ENCODE measurements around the gene COG2.
A peak's percentile ranks its signal among the peaks of the same experiment; 100 is the strongest.
"Not testable (repeated sequence)": the region's sequence is repeated elsewhere in the genome, so short reads cannot be mapped to it uniquely, and the experiment has no call there.

Gene COG2

GRCh38 chr1:230715510-230715909, 73.2 kb downstream of the COG2 start:
- DNase-seq (ENCODE audit: low read depth) = no peak

- not testable (repeated sequence) for DNase-seq (ENCODE audit: low read depth)
These were observed 74.2 kb downstream of the COG2 start for GRCh38 chr1:230716453-230716852.

GRCh38 chr1:230717251-230717650, 75.0 kb downstream of the COG2 start:
- peak; percentile 6 for DNase-seq (ENCODE audit: low read depth)

GRCh38 chr1:230721849-230722522, 79.7 kb downstream of the COG2 start:
- DNase-seq (ENCODE audit: low read depth) = not testable (repeated sequence)

- no peak for DNase-seq (ENCODE audit: low read depth)
These were observed 83.2 kb downstream of the COG2 start for GRCh38 chr1:230725256-230726012.

GRCh38 chr1:230728710-230729392, 86.6 kb downstream of the COG2 start:
- DNase-seq (ENCODE audit: low read depth) = no peak

- DNase-seq (ENCODE audit: low read depth) = no peak
These were observed 88.7 kb downstream of the COG2 start for GRCh38 chr1:230730977-230731376.

- no peak for DNase-seq (ENCODE audit: low read depth)
These were observed 93.2 kb downstream of the COG2 start for GRCh38 chr1:230735447-230735846.

GRCh38 chr1:230737622-230738262, 95.5 kb downstream of the COG2 start:
- no peak for DNase-seq (ENCODE audit: low read depth)

- no peak for DNase-seq (ENCODE audit: low read depth)
These were observed 97.4 kb downstream of the COG2 start for GRCh38 chr1:230739564-230740290.

All from amniotic epithelial cell (primary cell).